Naive thymus-derived CD8-positive, alpha-beta T cell (primary cell): ENCODE data around the gene HBP1. TPM values are rescaled to one million over a fixed set of nuclear protein-coding genes. Genes with fewer than 3 reads are reported as not detected.
"Not testable (repeated sequence)": the region's sequence is repeated elsewhere in the genome, so short reads cannot be mapped to it uniquely, and the experiment has no call there.

Experiments used
- ATAC-seq, 2 donors: fragments of 150-1000 bp; cut with Tn5 transposase in 1 of 2; sonication (Bioruptor Pico), chemical (Tn5 transposase) in 1 of 2; 1 replicate in 1 of 2; 2 replicates in 1 of 2; pipeline ENCODE4 v1.10.0; 2021; ENCODE audit warnings: mild to moderate bottlenecking in 2 of 2, moderate library complexity in 2 of 2
- POLR2A ChIA-PET: fragments of 350-600 bp; sonication (Branson Sonifier 250); formaldehyde crosslinking; loops from one replicate; lab custom pipeline; 2021; ENCODE audit warnings: antibody characterized with exemption; lab: Charles Lee
- DNase-seq, 10 donors: peaks; one replicate each; pipeline versions ENCODE4 v3.0.0 to v3.0.0-alpha.2; 2020 to 2022
- H3K27ac Mint-ChIP-seq, 10 donors: one replicate each; pipeline ENCODE4 v1.8.0; 2020 to 2022; ENCODE audit warnings: mild to moderate bottlenecking in 10 of 10, mixed read lengths in 10 of 10, moderate library complexity in 4 of 10, inconsistent platforms in 1 of 10
- H3K27me3 Mint-ChIP-seq, 5 donors: one replicate each; pipeline ENCODE4 v1.8.0; 2021 to 2022; ENCODE audit warnings: mixed read lengths in 5 of 5
- H3K36me3 Mint-ChIP-seq, 3 donors: one replicate each; pipeline ENCODE4 v1.8.0; 2020 to 2022; ENCODE audit warnings: mixed read lengths in 3 of 3, mild to moderate bottlenecking in 2 of 3, inconsistent platforms in 1 of 3
- H3K4me1 Mint-ChIP-seq, 4 donors: one replicate each; pipeline ENCODE4 v1.8.0; 2021 to 2022; ENCODE audit warnings: mixed read lengths in 4 of 4
- H3K4me3 Mint-ChIP-seq, 10 donors: one replicate each; pipeline ENCODE4 v1.8.0; 2020 to 2022; ENCODE audit warnings: mild to moderate bottlenecking in 10 of 10, mixed read lengths in 10 of 10, moderate library complexity in 6 of 10, inconsistent platforms in 1 of 10
- H3K9me3 Mint-ChIP-seq, 9 donors: one replicate each; pipeline ENCODE4 v1.8.0; 2020 to 2022; ENCODE audit warnings: mixed read lengths in 9 of 9, mild to moderate bottlenecking in 3 of 9, inconsistent platforms in 1 of 9, moderate library complexity in 1 of 9
- polyA plus RNA-seq, 3 donors: library from polyadenylated mRNA; unstranded; fragments of 300-500 nt; fragmentation: Illumina TruSeq; gene quantifications; one replicate each; pipeline ENCODE4 v1.2.3, GENCODE V29; 2021
- total RNA-seq, 8 experiments: library from RNA in 2 of 8; stranded (reverse) in 2 of 8; gene quantifications; one replicate each; pipeline ENCODE4 v1.2.3 and lab custom pipeline; 2021 to 2026

The HBP1 gene
- total and polyA plus RNA-seq, 5 experiments from 2014 or later, result 49.6 to 136 (median 55.6) TPM

GRCh38 chr7:107219563-107220244, 50.9 kb downstream of the HBP1 start:
- DNase-seq (no peak), ATAC-seq (no peak)
- Mint-ChIP-seq H3K36me3 (peaks cover 22 to 63% (median 49%) of the 10 kb centered on the region in 3 donors), H3K4me3 (no peak overlapping the region), H3K4me1 (peaks cover 0 to 5% (median 0%) of the 10 kb centered on the region in 4 donors), H3K27ac (no peak overlapping the region), H3K9me3 (peaks cover 7 to 24% (median 11%) of the 10 kb centered on the region in 9 donors), H3K27me3 (no peaks in the 10 kb centered on the region)
- POLR2A ChIA-PET, result no interaction called here

GRCh38 chr7:107220356-107220755, 51.6 kb downstream of the HBP1 start:
- Mint-ChIP-seq H3K4me3 (no peak overlapping the region), H3K9me3 (peaks cover under 1 to 19% (median 10%) of the 10 kb centered on the region in 9 donors), H3K4me1 (peaks cover 0 to 2% (median 0%) of the 10 kb centered on the region in 4 donors), H3K36me3 (peaks cover 17 to 57% (median 50%) of the 10 kb centered on the region in 3 donors), H3K27ac (no peak overlapping the region), H3K27me3 (no peaks in the 10 kb centered on the region)
- no peak for ATAC-seq
- POLR2A ChIA-PET, result no interaction called here
- no peak for DNase-seq

GRCh38 chr7:107220806-107221205, 52.0 kb downstream of the HBP1 start:
- POLR2A ChIA-PET, result not testable (repeated sequence)

GRCh38 chr7:107224374-107225223, 55.8 kb downstream of the HBP1 start:
- peak overlapping the region in 4 of 10 donors; percentile 8 to 56 (median 42) for H3K27ac Mint-ChIP-seq
- peaks cover 0 to 64% (median 35%) of the 10 kb centered on the region in 3 donors for H3K36me3 Mint-ChIP-seq
- peaks cover 0 to 2% (median 0%) of the 10 kb centered on the region in 4 donors for H3K4me1 Mint-ChIP-seq
- H3K9me3 Mint-ChIP-seq, result peaks cover 0 to 4% (median 0%) of the 10 kb centered on the region in 9 donors
- POLR2A ChIA-PET, result no interaction called here
- ATAC-seq (no peak), DNase-seq (no peak)
- H3K27me3 Mint-ChIP-seq, result no peaks in the 10 kb centered on the region
- H3K4me3 Mint-ChIP-seq, result no peak overlapping the region

More at GRCh38 chr7:107220806-107221205, 52.0 kb downstream of the HBP1 start:
- DNase-seq, H3K27ac Mint-ChIP-seq, H3K4me3 Mint-ChIP-seq, H3K27me3 Mint-ChIP-seq, H3K4me1 Mint-ChIP-seq, ATAC-seq: not testable (repeated sequence)
- Mint-ChIP-seq H3K36me3 (peaks cover 15 to 56% (median 52%) of the 10 kb centered on the region in 3 donors), H3K9me3 (peaks cover 0 to 18% (median 9%) of the 10 kb centered on the region in 9 donors)

- H3K9me3 Mint-ChIP-seq, result no peaks in the 10 kb centered on the region
- H3K27me3 Mint-ChIP-seq, result no peaks in the 10 kb centered on the region
- DNase-seq, result no peak
- ATAC-seq, result no peak
- no peaks in the 10 kb centered on the region for H3K4me1 Mint-ChIP-seq
- POLR2A ChIA-PET, result interaction anchor here (0.6 to 1.5 kb wide), 2 partner anchors 37 to 59 kb away, joined by 3 read pairs; no protein-coding TSS in a partner anchor
- peaks cover 0 to 64% (median 27%) of the 10 kb centered on the region in 3 donors for H3K36me3 Mint-ChIP-seq
- H3K27ac Mint-ChIP-seq, result no peak overlapping the region
- H3K4me3 Mint-ChIP-seq, result no peak overlapping the region
Observed at GRCh38 chr7:107228291-107228690, 59.5 kb downstream of the HBP1 start.

GRCh38 chr7:107230334-107230733, 61.5 kb downstream of the HBP1 start:
- Mint-ChIP-seq H3K9me3 (no peaks in the 10 kb centered on the region), H3K27me3 (no peaks in the 10 kb centered on the region), H3K4me3 (no peak overlapping the region), H3K36me3 (peaks cover 0 to 65% (median 25%) of the 10 kb centered on the region in 3 donors), H3K27ac (no peak overlapping the region), H3K4me1 (no peaks in the 10 kb centered on the region)
- POLR2A ChIA-PET, result no interaction called here
- no peak for DNase-seq
- ATAC-seq, result no peak

GRCh38 chr7:107232568-107233090, 63.8 kb downstream of the HBP1 start:
- H3K27me3 Mint-ChIP-seq, result no peaks in the 10 kb centered on the region
- no peaks in the 10 kb centered on the region for H3K9me3 Mint-ChIP-seq
- H3K4me1 Mint-ChIP-seq, result no peaks in the 10 kb centered on the region
- no peak for ATAC-seq
- H3K27ac Mint-ChIP-seq, result no peak overlapping the region
- no peak overlapping the region for H3K4me3 Mint-ChIP-seq
- POLR2A ChIA-PET, result no interaction called here
- H3K36me3 Mint-ChIP-seq, result peaks cover 0 to 62% (median 30%) of the 10 kb centered on the region in 3 donors
- DNase-seq, result no peak

GRCh38 chr7:107233174-107233573, 64.4 kb downstream of the HBP1 start:
- H3K9me3 Mint-ChIP-seq, result no peaks in the 10 kb centered on the region
- ATAC-seq (no peak), DNase-seq (no peak)
- no peak overlapping the region for H3K4me3 Mint-ChIP-seq
- no peaks in the 10 kb centered on the region for H3K4me1 Mint-ChIP-seq
- peak overlapping the region in 1 of 10 donors; percentile 53 for H3K27ac Mint-ChIP-seq
- H3K27me3 Mint-ChIP-seq, result no peaks in the 10 kb centered on the region
- POLR2A ChIA-PET, result no interaction called here
- H3K36me3 Mint-ChIP-seq, result peaks cover 0 to 61% (median 32%) of the 10 kb centered on the region in 3 donors

- H3K9me3 Mint-ChIP-seq, result no peaks in the 10 kb centered on the region
- H3K27ac Mint-ChIP-seq, result peak overlapping the region in 1 of 10 donors; percentile 39
- H3K4me3 Mint-ChIP-seq, result no peak overlapping the region
- POLR2A ChIA-PET, result no interaction called here
- H3K36me3 Mint-ChIP-seq, result peaks cover 0 to 59% (median 24%) of the 10 kb centered on the region in 3 donors
- ATAC-seq, result no peak
- no peak for DNase-seq
- H3K4me1 Mint-ChIP-seq, result no peaks in the 10 kb centered on the region
- no peaks in the 10 kb centered on the region for H3K27me3 Mint-ChIP-seq
Observed at GRCh38 chr7:107233981-107234380, 65.2 kb downstream of the HBP1 start.

- ATAC-seq, result no peak
- POLR2A ChIA-PET, result no interaction called here
- DNase-seq, result no peak
- Mint-ChIP-seq H3K27ac (peak overlapping the region in 2 of 10 donors; percentile 39 to 79), H3K4me1 (no peaks in the 10 kb centered on the region), H3K4me3 (no peak overlapping the region), H3K36me3 (peaks cover 0 to 57% (median 22%) of the 10 kb centered on the region in 3 donors), H3K27me3 (no peaks in the 10 kb centered on the region), H3K9me3 (no peaks in the 10 kb centered on the region)
Observed at GRCh38 chr7:107234436-107234835, 65.6 kb downstream of the HBP1 start.

GRCh38 chr7:107236862-107237261, 68.1 kb downstream of the HBP1 start:
- no peaks in the 10 kb centered on the region for H3K9me3 Mint-ChIP-seq
- ATAC-seq (no peak), DNase-seq (no peak)
- no peak overlapping the region for H3K4me3 Mint-ChIP-seq
- no peaks in the 10 kb centered on the region for H3K27me3 Mint-ChIP-seq
- H3K27ac Mint-ChIP-seq, result no peak overlapping the region
- POLR2A ChIA-PET, result no interaction called here
- no peaks in the 10 kb centered on the region for H3K4me1 Mint-ChIP-seq
- peaks cover 0 to 52% (median 22%) of the 10 kb centered on the region in 3 donors for H3K36me3 Mint-ChIP-seq

- ATAC-seq, result no peak
- Mint-ChIP-seq H3K9me3 (no peaks in the 10 kb centered on the region), H3K27me3 (no peaks in the 10 kb centered on the region), H3K27ac (no peak overlapping the region), H3K4me3 (no peak overlapping the region), H3K4me1 (no peaks in the 10 kb centered on the region), H3K36me3 (peaks cover 0 to 53% (median 22%) of the 10 kb centered on the region in 3 donors)
- no peak for DNase-seq
- POLR2A ChIA-PET, result no interaction called here
Observed at GRCh38 chr7:107237451-107237850, 68.6 kb downstream of the HBP1 start.
